Tibial artery (tissue), 4 donors: Measurements from ENCODE around the gene LRIT1.

Experiments
- DNase-seq, 2 donors: peaks; one replicate each; pipeline ENCODE4 v3.0.0-alpha.2; 2019
- H3K27ac ChIP-seq, 2 donors: fragments of 200-600 bp; sonication (generic) in 1 of 2; 1 replicate in 1 of 2; 2 replicates in 1 of 2; pipeline ENCODE4 v1.5.1; 2018 to 2019; ENCODE audit warnings: mild to moderate bottlenecking in 1 of 2
- H3K27me3 ChIP-seq, 2 donors: fragments of 200-600 bp; sonication (generic) in 1 of 2; one replicate each; pipeline versions ENCODE4 v1.5.1 to v1.6.0; 2016 to 2019
- H3K36me3 ChIP-seq, 3 donors: fragments of 200-600 bp; sonication (generic) in 2 of 3; one replicate each; pipeline ENCODE4 v1.5.1; 2016 to 2019; ENCODE audit warnings: mild to moderate bottlenecking in 2 of 3
- H3K4me1 ChIP-seq, 4 donors: fragments of 200-600 bp; sonication (generic) in 2 of 4; 1 replicate in 3 of 4; 2 replicates in 1 of 4; pipeline ENCODE4 v1.5.1; 2016 to 2019
- H3K4me3 ChIP-seq, 2 donors: fragments of 200-600 bp; sonication (generic) in 1 of 2; 1 replicate in 1 of 2; 2 replicates in 1 of 2; pipeline ENCODE4 v1.5.1; 2018 to 2019; ENCODE audit warnings: mild to moderate bottlenecking in 2 of 2
- H3K9me3 ChIP-seq, 3 donors: fragments of 200-600 bp; sonication (generic) in 1 of 3; one replicate each; pipeline ENCODE4 v1.5.1; 2016 to 2019
- intact Hi-C: fragments of 100-400 bp; cut with DNase I; formaldehyde crosslinking; loops from one replicate; pipeline ENCODE4 v1.15.0; 2023; ENCODE audit warnings: low total_unique reads
- TF ChIP-seq, protein P1 (sequence below), 2 experiments: fragments of 200-600 bp in 1 of 2; fragments of 450-650 bp in 1 of 2; IDR thresholded peaks; one replicate each; pipeline ENCODE4 v1.5.1; 2017 to 2019; ENCODE audit warnings: antibody characterized with exemption in 2 of 2, mild to moderate bottlenecking in 1 of 2, moderate library complexity in 1 of 2

Gene LRIT1

GRCh38 chr10:84216834-84217233, 24.5 kb downstream of the LRIT1 start:
- H3K27ac ChIP-seq = no peak overlapping the region
- no peaks in the 10 kb centered on the region for H3K9me3 ChIP-seq
- H3K4me1 ChIP-seq = no peaks in the 10 kb centered on the region
- TF ChIP-seq, protein P1, sequence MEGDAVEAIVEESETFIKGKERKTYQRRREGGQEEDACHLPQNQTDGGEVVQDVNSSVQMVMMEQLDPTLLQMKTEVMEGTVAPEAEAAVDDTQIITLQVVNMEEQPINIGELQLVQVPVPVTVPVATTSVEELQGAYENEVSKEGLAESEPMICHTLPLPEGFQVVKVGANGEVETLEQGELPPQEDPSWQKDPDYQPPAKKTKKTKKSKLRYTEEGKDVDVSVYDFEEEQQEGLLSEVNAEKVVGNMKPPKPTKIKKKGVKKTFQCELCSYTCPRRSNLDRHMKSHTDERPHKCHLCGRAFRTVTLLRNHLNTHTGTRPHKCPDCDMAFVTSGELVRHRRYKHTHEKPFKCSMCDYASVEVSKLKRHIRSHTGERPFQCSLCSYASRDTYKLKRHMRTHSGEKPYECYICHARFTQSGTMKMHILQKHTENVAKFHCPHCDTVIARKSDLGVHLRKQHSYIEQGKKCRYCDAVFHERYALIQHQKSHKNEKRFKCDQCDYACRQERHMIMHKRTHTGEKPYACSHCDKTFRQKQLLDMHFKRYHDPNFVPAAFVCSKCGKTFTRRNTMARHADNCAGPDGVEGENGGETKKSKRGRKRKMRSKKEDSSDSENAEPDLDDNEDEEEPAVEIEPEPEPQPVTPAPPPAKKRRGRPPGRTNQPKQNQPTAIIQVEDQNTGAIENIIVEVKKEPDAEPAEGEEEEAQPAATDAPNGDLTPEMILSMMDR (IDR thresholded peaks at IDR 0.05) = no peak
- H3K27me3 ChIP-seq = peaks cover 0 to 18% of the 10 kb centered on the region in 2 donors
- DNase-seq = peak in 1 of 2 donors; percentile 47
- no peak overlapping the region for H3K4me3 ChIP-seq
- intact Hi-C loops = no loop called here
- no peaks in the 10 kb centered on the region for H3K36me3 ChIP-seq

- TF ChIP-seq, protein P1 (IDR thresholded peaks at IDR 0.05) = no peak
- DNase-seq = peak in 1 of 2 donors; percentile 15
Measured at GRCh38 chr10:84214612-84215235, 26.6 kb downstream of the LRIT1 start.

GRCh38 chr10:84214046-84214572, 27.2 kb downstream of the LRIT1 start:
- TF ChIP-seq, protein P1 (IDR thresholded peaks at IDR 0.05) = no peak
- no peak overlapping the region for H3K4me3 ChIP-seq

More at GRCh38 chr10:84214612-84215235, 26.6 kb downstream of the LRIT1 start:
- Histone ChIP-seq H3K27ac (no peak overlapping the region), H3K9me3 (no peaks in the 10 kb centered on the region), H3K4me1 (no peaks in the 10 kb centered on the region), H3K36me3 (no peaks in the 10 kb centered on the region), H3K4me3 (no peak overlapping the region), H3K27me3 (peaks cover 0 to 11% of the 10 kb centered on the region in 2 donors)
- intact Hi-C loops = no loop called here

DNA sequence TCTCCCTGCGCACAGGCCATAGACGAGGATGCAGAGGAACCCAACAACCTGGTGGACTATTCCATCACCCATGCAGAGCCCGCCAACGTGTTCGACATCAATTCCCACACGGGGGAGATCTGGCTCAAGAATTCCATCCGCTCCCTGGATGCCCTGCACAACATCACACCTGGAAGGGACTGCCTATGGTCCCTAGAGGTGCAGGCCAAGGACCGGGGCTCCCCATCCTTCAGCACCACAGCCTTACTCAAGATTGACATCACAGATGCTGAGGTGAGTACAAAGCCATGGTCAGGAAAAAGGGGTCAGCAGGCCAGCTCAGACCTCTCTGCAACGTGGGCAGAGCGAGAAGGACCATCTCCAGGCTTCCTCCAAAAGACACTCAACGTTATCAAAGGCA, 28.3 kb downstream of the LRIT1 start:
- Histone ChIP-seq H3K4me1 (no peaks in the 10 kb centered on the region), H3K9me3 (no peaks in the 10 kb centered on the region), H3K27me3 (peaks cover 0 to 13% of the 10 kb centered on the region in 2 donors), H3K36me3 (no peaks in the 10 kb centered on the region), H3K27ac (no peak overlapping the region), H3K4me3 (no peak overlapping the region)
- intact Hi-C loops = no loop called here
- TF ChIP-seq, protein P1 (IDR thresholded peaks at IDR 0.05) = no peak
- DNase-seq = peak in 1 of 2 donors; percentile 27

More at GRCh38 chr10:84214046-84214572, 27.2 kb downstream of the LRIT1 start:
- intact Hi-C loops = no loop called here
- H3K4me1 ChIP-seq = no peaks in the 10 kb centered on the region
- no peak overlapping the region for H3K27ac ChIP-seq
- H3K36me3 ChIP-seq = no peaks in the 10 kb centered on the region
- H3K9me3 ChIP-seq = no peaks in the 10 kb centered on the region
- peak in 1 of 2 donors; percentile 57 for DNase-seq
- H3K27me3 ChIP-seq = peaks cover 0 to 11% of the 10 kb centered on the region in 2 donors

GRCh38 chr10:84212014-84212413, 29.3 kb downstream of the LRIT1 start:
- intact Hi-C loops = no loop called here
- TF ChIP-seq, protein P1 (IDR thresholded peaks at IDR 0.05) = no peak
- Histone ChIP-seq H3K9me3 (no peaks in the 10 kb centered on the region), H3K27me3 (peaks cover 0 to 13% of the 10 kb centered on the region in 2 donors), H3K27ac (no peak overlapping the region), H3K4me1 (no peaks in the 10 kb centered on the region), H3K36me3 (no peaks in the 10 kb centered on the region), H3K4me3 (no peak overlapping the region)
- peak in 1 of 2 donors; percentile 25 for DNase-seq
